NCI-H146 treated with DMSO at 0.1 percent for 48 hours (cell line): Measurements from ENCODE around the gene LCN9.
"Not testable (repeated sequence)": the region's sequence is repeated elsewhere in the genome, so short reads cannot be mapped to it uniquely, and the experiment has no call there.

ENCODE experiments used
- DNase-seq: peaks from one replicate; lab custom pipeline; 2025; ENCODE audit not compliant: unreplicated experiment; lab: John Stamatoyannopoulos, UW

Gene LCN9

GRCh38 chr9:135662758-135663450 is at the start of gene LCN9:
TSS of gene LCN9 (plus strand) at chr9:135663309. CDS start at chr9:135663322, 13 bp downstream.
- DNase-seq: no peak

- no peak for DNase-seq
Observed at GRCh38 chr9:135613946-135614805, 48.9 kb upstream of the LCN9 start.

GRCh38 chr9:135614821-135615665 is 48.1 kb upstream of the LCN9 start:
- no peak for DNase-seq

- DNase-seq: no peak
Observed at GRCh38 chr9:135615666-135616618, 47.2 kb upstream of the LCN9 start.

GRCh38 chr9:135616619-135617537 is 46.2 kb upstream of the LCN9 start:
- DNase-seq: no peak

- no peak for DNase-seq
Observed at GRCh38 chr9:135617538-135617900, 45.6 kb upstream of the LCN9 start.

GRCh38 chr9:135617991-135618411 is 45.1 kb upstream of the LCN9 start:
- no peak for DNase-seq

GRCh38 chr9:135618866-135619598 is 44.1 kb upstream of the LCN9 start:
- DNase-seq: no peak

GRCh38 chr9:135619599-135619886 is 43.6 kb upstream of the LCN9 start:
- DNase-seq: no peak

GRCh38 chr9:135620558-135620957 is 42.6 kb upstream of the LCN9 start:
- no peak for DNase-seq

- no peak for DNase-seq
Observed at GRCh38 chr9:135622415-135623020, 40.6 kb upstream of the LCN9 start.

GRCh38 chr9:135624282-135624681 is 38.8 kb upstream of the LCN9 start:
- DNase-seq: no peak

- no peak for DNase-seq
Observed at GRCh38 chr9:135632841-135633240, 30.3 kb upstream of the LCN9 start.

- DNase-seq: not testable (repeated sequence)
Observed at GRCh38 chr9:135636930-135637530, 26.1 kb upstream of the LCN9 start.

- DNase-seq: no peak
Observed at GRCh38 chr9:135639196-135639595, 23.9 kb upstream of the LCN9 start, which contains the start of gene GLT6D1. TSS of gene GLT6D1 (minus strand) at chr9:135639540. CDS start at chr9:135639187, 353 bp downstream.

- DNase-seq: no peak
Observed at GRCh38 chr9:135641047-135641446, 22.1 kb upstream of the LCN9 start.

- no peak for DNase-seq
Observed at GRCh38 chr9:135641745-135642144, 21.4 kb upstream of the LCN9 start.
